ENCODE data around the gene RBM7.

RBM7 gene

GRCh38 chr11:114448749-114449482, 48.5 kb downstream of the RBM7 start:
- no peak overlapping the region for H3K4me2 ChIP-seq
- H3K27ac ChIP-seq, result no peak overlapping the region
- no peak overlapping the region for H3K4me3 ChIP-seq
- peaks cover 59 to 98% (median 87%) of the 10 kb centered on the region in 11 experiments for H3K36me3 ChIP-seq
- H4K20me1 ChIP-seq, result peaks cover 0 to 7% (median 0%) of the 10 kb centered on the region in 11 experiments; a peak in 4 of 22 replicates
- no peaks in the 10 kb centered on the region for H3K4me1 ChIP-seq
- H3K9me3 ChIP-seq (replicated peaks in 1 of 11), result no peaks in the 10 kb centered on the region
- TF ChIP-seq Cebpa-rat (IDR thresholded peaks at IDR 0.05), result no peak
- no peak overlapping the region for H3K9ac ChIP-seq
- no peaks in the 10 kb centered on the region for H3K27me3 ChIP-seq

- Histone ChIP-seq H3K9ac (no peak overlapping the region), H3K27ac (no peak overlapping the region), H3K9me3 (replicated peaks in 1 of 11) (no peaks in the 10 kb centered on the region), H3K4me3 (no peak overlapping the region), H3K27me3 (no peaks in the 10 kb centered on the region), H3K4me2 (no peak overlapping the region), H3K36me3 (peaks cover 53 to 97% (median 81%) of the 10 kb centered on the region in 11 experiments), H4K20me1 (peaks cover 0 to 7% (median 0%) of the 10 kb centered on the region in 11 experiments; a peak in 3 of 22 replicates), H3K4me1 (no peaks in the 10 kb centered on the region)
- TF ChIP-seq Cebpa-rat (IDR thresholded peaks at IDR 0.05), result no peak
Observed at GRCh38 chr11:114449845-114450244, 49.4 kb downstream of the RBM7 start.

- Histone ChIP-seq H3K4me2 (no peak overlapping the region), H3K4me1 (no peaks in the 10 kb centered on the region), H4K20me1 (peaks cover 0 to 7% (median 0%) of the 10 kb centered on the region in 11 experiments; a peak in 2 of 22 replicates), H3K36me3 (peaks cover 40 to 76% (median 63%) of the 10 kb centered on the region in 11 experiments), H3K9me3 (replicated peaks in 1 of 11) (no peaks in the 10 kb centered on the region), H3K4me3 (no peak overlapping the region), H3K9ac (no peak overlapping the region), H3K27me3 (no peaks in the 10 kb centered on the region), H3K27ac (no peak overlapping the region)
- TF ChIP-seq Cebpa-rat (IDR thresholded peaks at IDR 0.05), result no peak
Observed at GRCh38 chr11:114452399-114452798, 51.9 kb downstream of the RBM7 start.

Data from BLaER1 treated with 17β-estradiol and CSF1 and Interleukin-3, amounts not matched to agents 10 nM and 100 nM (cell line).